HG03354 (cell line): ENCODE results near the gene MLPH.

ENCODE experiments used
- ATAC-seq: cut with Tn5 transposase; IDR thresholded peaks from one replicate; pipeline ENCODE4 v1.9.1; 2021; ENCODE audit warnings: mild to moderate bottlenecking; ENCODE audit not compliant: unreplicated experiment, poor library complexity, severe bottlenecking

MLPH gene

GRCh38 chr2:237535385-237536082 lies 48.5 kb downstream of the MLPH start:
- no peak for ATAC-seq

GRCh38 chr2:237536083-237536415 lies 49.0 kb downstream of the MLPH start:
- ATAC-seq: no peak

GRCh38 chr2:237536617-237537016 lies 49.6 kb downstream of the MLPH start:
- no peak for ATAC-seq

GRCh38 chr2:237538001-237538720 lies 51.1 kb downstream of the MLPH start:
- no peak for ATAC-seq

GRCh38 chr2:237538901-237539300 lies 51.9 kb downstream of the MLPH start:
- ATAC-seq: no peak

GRCh38 chr2:237539681-237540080 lies 52.6 kb downstream of the MLPH start:
- no peak for ATAC-seq

GRCh38 chr2:237540223-237540775 lies 53.2 kb downstream of the MLPH start:
- ATAC-seq: no peak

- ATAC-seq: no peak
Observed at GRCh38 chr2:237540823-237541222, 53.8 kb downstream of the MLPH start.

GRCh38 chr2:237541243-237541642 lies 54.2 kb downstream of the MLPH start:
- ATAC-seq: no peak

GRCh38 chr2:237542001-237542704 lies 55.1 kb downstream of the MLPH start:
- no peak for ATAC-seq

- no peak for ATAC-seq
Observed at GRCh38 chr2:237546040-237546875, 59.2 kb downstream of the MLPH start.

GRCh38 chr2:237546876-237547395 lies 59.9 kb downstream of the MLPH start:
- no peak for ATAC-seq

GRCh38 chr2:237547841-237548416 lies 60.9 kb downstream of the MLPH start:
- ATAC-seq: no peak

GRCh38 chr2:237549216-237549615 lies 62.2 kb downstream of the MLPH start:
- no peak for ATAC-seq

- ATAC-seq: no peak
Observed at GRCh38 chr2:237549643-237550415, 62.8 kb downstream of the MLPH start.

- ATAC-seq: no peak
Observed at GRCh38 chr2:237551071-237551574, 64.1 kb downstream of the MLPH start.

- no peak for ATAC-seq
Observed at GRCh38 chr2:237552908-237553307, 65.9 kb downstream of the MLPH start.

- no peak for ATAC-seq
Observed at GRCh38 chr2:237553948-237554347, 66.9 kb downstream of the MLPH start.
